ENCODE results near the gene ZNF124.

DNA sequence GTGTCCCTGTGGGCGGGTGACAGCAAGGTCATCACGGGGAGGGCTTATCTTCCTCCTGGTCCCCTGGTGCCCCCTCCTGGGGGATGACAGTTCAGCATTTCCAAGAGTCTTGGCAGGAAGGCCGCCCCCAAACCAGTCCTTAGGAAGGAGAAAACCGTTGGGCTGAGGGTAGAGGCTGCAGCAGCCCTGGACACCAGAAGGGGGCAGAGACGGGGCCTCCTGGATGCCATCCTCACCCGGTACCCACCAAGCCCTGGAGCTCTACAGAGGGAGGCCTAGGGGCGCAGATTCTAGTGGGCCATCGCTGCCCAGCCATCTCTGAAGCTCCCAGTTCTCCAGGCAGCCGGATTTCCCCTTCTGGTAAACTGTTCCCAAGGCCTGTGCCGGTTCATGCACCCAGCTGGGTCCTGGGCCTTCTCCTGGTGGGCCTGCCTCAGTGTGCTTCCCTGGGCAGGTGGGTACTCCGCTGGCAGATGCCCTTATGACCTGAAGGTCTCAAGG is 52.8 kb downstream of the ZNF124 start:
- TF ChIP-seq CTBP1 (IDR thresholded peaks at IDR 0.05; ENCODE audit: borderline replicate concordance) (no peak), NFRKB (IDR thresholded peaks at IDR 0.05) (no peak), FOXM1 (IDR thresholded peaks at IDR 0.05; ENCODE audit: borderline replicate concordance) (no peak), FOXK2 (IDR thresholded peaks at IDR 0.05) (no peak), SP1 (IDR thresholded peaks at IDR 0.05) (no peak), SUZ12 (IDR thresholded peaks at IDR 0.05) (no peak), BHLHE40 (IDR thresholded peaks at IDR 0.05; ENCODE audit: borderline replicate concordance) (no peak), ARNT (IDR thresholded peaks at IDR 0.05) (no peak), HDGF (IDR thresholded peaks at IDR 0.05; ENCODE audit: borderline replicate concordance) (no peak), L3MBTL2 (conservative IDR thresholded peaks at IDR 0.05) (no peak)
